PC-3 (cell line): Measurements from ENCODE around the gene UBQLN4. TPM values are rescaled to one million over a fixed set of nuclear protein-coding genes. Genes with fewer than 3 reads are reported as not detected.

Source experiments
- ATAC-seq: fragments of 200-7000 bp; cut with Tn5 transposase; 2 replicates; pipeline ENCODE4 v1.9.1; 2020; ENCODE audit warnings: mild to moderate bottlenecking, moderate library complexity
- BruUV-seq: library from RNA; stranded (reverse); fragments of 400-500 nt; replicated peaks from 2 replicates; lab custom pipeline; 2021; lab: Mats Ljungman, UMichigan
- CTCF ChIA-PET: fragments of 300-600 bp; sonication (Branson Sonifier 250); formaldehyde crosslinking; loops from one replicate; lab custom pipeline; 2022; ENCODE audit warnings: antibody characterized with exemption; lab: Charles Lee
- POLR2A ChIA-PET: fragments of 300-600 bp; sonication (Branson Sonifier 250); formaldehyde crosslinking; loops from one replicate; lab custom pipeline; 2022; ENCODE audit warnings: antibody characterized with exemption; ENCODE audit not compliant: unreplicated experiment; lab: Charles Lee
- DNase-seq: peaks from one replicate; pipeline ENCODE4 v3.0.0-alpha.2; 2015
- H2AFZ ChIP-seq: fragments of 300-600 bp; sonication (generic); 2 replicates; pipeline ENCODE4 v1.6.0; 2016; ENCODE audit warnings: antibody characterized with exemption, low read length
- H3F3A ChIP-seq: fragments of 300-600 bp; sonication (generic); one replicate; pipeline ENCODE4 v1.6.0; 2017; ENCODE audit warnings: antibody characterized with exemption, low read length, control low read depth, mild to moderate bottlenecking; ENCODE audit not compliant: unreplicated experiment
- H3K27ac ChIP-seq: fragments of 300-600 bp; sonication (generic); 2 replicates; pipeline ENCODE4 v1.5.1; 2016; ENCODE audit warnings: mild to moderate bottlenecking, low read length
- H3K27me3 ChIP-seq: fragments of 300-600 bp; sonication (generic); 2 replicates; pipeline ENCODE4 v1.6.1; 2016; ENCODE audit warnings: low read length, mixed read lengths
- H3K36me3 ChIP-seq: fragments of 300-600 bp; sonication (generic); 2 replicates; pipeline ENCODE4 v1.6.1; 2016; ENCODE audit warnings: low read depth, mixed run types, low read length, mixed read lengths
- H3K4me1 ChIP-seq: fragments of 300-600 bp; sonication (generic); 2 replicates; pipeline ENCODE4 v1.5.1; 2016; ENCODE audit warnings: low read length; ENCODE audit not compliant: insufficient read depth
- H3K4me2 ChIP-seq: fragments of 300-600 bp; sonication (generic); 2 replicates; pipeline ENCODE4 v1.6.0; 2016; ENCODE audit warnings: low read length
- H3K4me3 ChIP-seq: fragments of 300-600 bp; sonication (generic); 2 replicates; pipeline ENCODE4 v1.5.1; 2016; ENCODE audit warnings: mild to moderate bottlenecking, low read length, mixed read lengths
- H3K79me2 ChIP-seq: fragments of 300-600 bp; sonication (generic); 2 replicates; pipeline ENCODE4 v1.6.1; 2017; ENCODE audit warnings: low read length, mixed read lengths
- H3K9ac ChIP-seq: fragments of 300-600 bp; sonication (generic); 2 replicates; pipeline ENCODE4 v1.6.0; 2016; ENCODE audit warnings: mild to moderate bottlenecking, low read length
- H3K9me2 ChIP-seq: fragments of 300-600 bp; sonication (generic); replicated peaks from 2 replicates; pipeline ENCODE4 v1.6.1; 2016; ENCODE audit warnings: mixed run types, low read length, mixed read lengths
- H3K9me3 ChIP-seq: fragments of 300-600 bp; sonication (generic); 2 replicates; pipeline ENCODE4 v1.6.1; 2016; ENCODE audit warnings: low read length, mixed read lengths
- H4K20me1 ChIP-seq: fragments of 300-600 bp; sonication (generic); 2 replicates; pipeline ENCODE4 v1.6.1; 2016; ENCODE audit warnings: low read length, mixed read lengths
- CTCF ChIP-seq: fragments of 300-600 bp; sonication (generic); conservative IDR thresholded peaks from 2 replicates; pipeline ENCODE4 v1.5.1; 2017; ENCODE audit warnings: antibody characterized with exemption, low read depth, mild to moderate bottlenecking, low read length
- EZH2 ChIP-seq: fragments of 300-600 bp; sonication (generic); IDR thresholded peaks from one replicate; pipeline ENCODE4 v1.6.1; 2017; ENCODE audit warnings: antibody characterized with exemption, mild to moderate bottlenecking, low read length; ENCODE audit not compliant: unreplicated experiment
- EZH2phosphoT487 ChIP-seq: fragments of 300-600 bp; sonication (generic); IDR thresholded peaks from 2 replicates; pipeline ENCODE4 v1.6.1; 2018; ENCODE audit warnings: mild to moderate bottlenecking, antibody characterized with exemption, low read length, borderline replicate concordance
- intact Hi-C: fragments of 100-400 bp; cut with micrococcal nuclease; formaldehyde crosslinking; loops from 2 replicates; pipeline ENCODE4 v1.9.0; 2023
- total RNA-seq: library from RNA; depleted of rRNA; stranded (reverse); fragments of >200 nt; gene quantifications from 2 replicates; pipeline ENCODE4 v1.2.3, GENCODE V29; 2014

The UBQLN4 gene
- total RNA-seq, 1 experiment from 2014 or later, result 45.4 TPM

DNA sequence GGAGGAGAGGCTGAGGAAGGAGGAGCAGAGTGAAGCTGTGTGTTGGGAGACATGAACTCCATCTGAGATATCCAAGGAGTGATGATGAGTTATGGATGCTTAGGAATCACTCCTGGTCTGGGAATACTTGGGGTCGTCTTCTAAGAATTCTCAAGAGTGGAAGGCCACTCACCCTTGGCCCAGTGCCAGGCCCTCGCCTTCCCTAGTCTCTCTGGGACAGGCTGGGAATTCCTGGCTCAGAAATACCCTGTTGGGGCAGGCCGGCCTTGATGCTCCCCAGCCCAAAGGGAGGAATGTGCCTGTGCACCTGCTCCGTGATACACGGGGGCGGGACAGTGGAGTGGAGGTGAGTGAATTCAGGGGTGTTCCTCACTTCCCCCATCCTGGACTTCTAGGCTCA lies 48.3 kb upstream of the UBQLN4 start:
- no peaks in the 10 kb centered on the region for H3K36me3 ChIP-seq
- ATAC-seq (no peak), DNase-seq (no peak)
- H3K4me2 ChIP-seq, result no peak overlapping the region
- no peak overlapping the region for H3K4me3 ChIP-seq
- no peak overlapping the region for H3K27ac ChIP-seq
- H3K27me3 ChIP-seq, result no peaks in the 10 kb centered on the region
- POLR2A ChIA-PET, result interaction anchor here (0.6 kb wide), 1 partner anchor 124 kb away, joined by 29 read pairs; no protein-coding TSS in a partner anchor
- H3K9me2 ChIP-seq, result no peaks in the 10 kb centered on the region
- TF ChIP-seq EZH2phosphoT487, result no peak
- TF ChIP-seq EZH2, result no peak
- TF ChIP-seq CTCF, result no peak
- no peak overlapping the region for H2AFZ ChIP-seq
- CTCF ChIA-PET, result interaction anchor here (0.5 to 0.7 kb wide), 4 partner anchors 21 to 116 kb away, joined by 3 to 6 read pairs (median 4); no protein-coding TSS in a partner anchor
- BruUV-seq, result no TSS peak
- no peaks in the 10 kb centered on the region for H3K9me3 ChIP-seq
- H3K79me2 ChIP-seq, result no peaks in the 10 kb centered on the region
- no peaks in the 10 kb centered on the region for H3F3A ChIP-seq
- intact Hi-C loops, result no loop called here
- H4K20me1 ChIP-seq, result no peaks in the 10 kb centered on the region
- H3K4me1 ChIP-seq, result peaks cover 67% of the 10 kb centered on the region
- H3K9ac ChIP-seq, result no peak overlapping the region

GRCh38 chr1:156100205-156100995 lies 46.8 kb upstream of the UBQLN4 start:
- Histone ChIP-seq H3K27ac (peak overlapping the region; percentile 22; the same call in 1 of the 2 replicates), H3K4me1 (peaks cover 70% of the 10 kb centered on the region), H3K27me3 (no peaks in the 10 kb centered on the region), H4K20me1 (no peaks in the 10 kb centered on the region), H3K9me3 (no peaks in the 10 kb centered on the region), H3F3A (no peaks in the 10 kb centered on the region), H3K4me3 (no peak overlapping the region), H3K36me3 (no peaks in the 10 kb centered on the region), H3K79me2 (no peaks in the 10 kb centered on the region), H3K4me2 (peak overlapping the region; percentile 1), H3K9me2 (no peaks in the 10 kb centered on the region), H3K9ac (no peak overlapping the region), H2AFZ (no peak overlapping the region)
- ChIA-PET CTCF (interaction anchor here (4.7 kb wide), 1 partner anchor 30 kb away, joined by 22 read pairs; no protein-coding TSS in a partner anchor), POLR2A (interaction anchor here (0.5 to 0.6 kb wide), 2 partner anchors 18 to 132 kb away, joined by 3 to 6 read pairs; no protein-coding TSS in a partner anchor)
- TF ChIP-seq CTCF (no peak), EZH2phosphoT487 (no peak), EZH2 (no peak)
- DNase-seq (peak; percentile 67), ATAC-seq (no peak)
- intact Hi-C loops, result no loop called here
- no TSS peak for BruUV-seq

DNA sequence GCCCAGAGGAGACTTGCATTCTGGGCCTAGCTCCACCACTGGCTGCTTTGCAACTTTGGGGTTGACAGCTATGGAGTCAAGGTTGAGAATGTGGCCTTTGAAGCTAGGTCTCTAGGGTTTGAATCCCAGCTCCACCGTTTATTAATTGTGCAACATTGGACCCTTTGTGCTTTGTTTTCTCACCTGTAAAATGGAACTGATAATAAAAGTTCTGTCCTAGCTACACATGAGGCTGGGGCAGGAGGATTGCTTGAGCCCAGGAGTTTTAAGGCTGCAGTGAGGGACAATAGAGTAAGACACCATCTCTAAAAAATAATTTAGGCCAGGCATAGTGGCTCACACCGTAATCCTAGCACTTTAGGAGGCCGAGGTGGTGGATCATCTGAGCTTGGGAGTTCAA lies 45.7 kb upstream of the UBQLN4 start:
- intact Hi-C loops, result no loop called here
- H3K79me2 ChIP-seq, result no peaks in the 10 kb centered on the region
- no TSS peak for BruUV-seq

More for the DNA sequence above, 45.7 kb upstream of the UBQLN4 start:
- ChIA-PET POLR2A (interaction anchor here (0.8 kb wide), 1 partner anchor 29 kb away, joined by 3 read pairs; no protein-coding TSS in a partner anchor), CTCF (interaction anchor here (4.7 kb wide), 1 partner anchor 31 kb away, joined by 22 read pairs; no protein-coding TSS in a partner anchor)
- no peaks in the 10 kb centered on the region for H3F3A ChIP-seq
- no peak overlapping the region for H3K4me2 ChIP-seq
- no peak overlapping the region for H3K4me3 ChIP-seq
- H3K27ac ChIP-seq, result no peak overlapping the region
- no peak for TF ChIP-seq EZH2
- no peak for TF ChIP-seq CTCF
- TF ChIP-seq EZH2phosphoT487, result no peak
- no peak for DNase-seq
- ATAC-seq, result no peak
- peaks cover 64% of the 10 kb centered on the region for H3K4me1 ChIP-seq
- no peaks in the 10 kb centered on the region for H3K27me3 ChIP-seq
- no peaks in the 10 kb centered on the region for H3K36me3 ChIP-seq
- no peak overlapping the region for H3K9ac ChIP-seq
- no peaks in the 10 kb centered on the region for H4K20me1 ChIP-seq
- no peak overlapping the region for H2AFZ ChIP-seq
- H3K9me3 ChIP-seq, result no peaks in the 10 kb centered on the region
- no peaks in the 10 kb centered on the region for H3K9me2 ChIP-seq
